T-cell (primary cell): Measurements from ENCODE around the gene FBXO2. TPM values are rescaled to one million over a fixed set of nuclear protein-coding genes. Genes with fewer than 3 reads are reported as not detected.
"Not testable (repeated sequence)": the region's sequence is repeated elsewhere in the genome, so short reads cannot be mapped to it uniquely, and the experiment has no call there.

ENCODE experiments used
- ATAC-seq, 4 experiments: fragments of 200-7000 bp in 3 of 4; fragments of 150-1000 bp in 1 of 4; cut with Tn5 transposase; replicated peaks in 1 of 4; 1 replicate in 3 of 4; 2 replicates in 1 of 4; pipeline ENCODE4 v1.10.0; 2021; ENCODE audit warnings: moderate library complexity in 3 of 4, mild to moderate bottlenecking in 2 of 4, moderate number of reproducible peaks in 1 of 4
- CTCF ChIA-PET, 2 donors: fragments of 300-600 bp; sonication (Branson Sonifier 250); formaldehyde crosslinking; loops; one replicate each; lab custom pipeline; 2022; ENCODE audit warnings: antibody characterized with exemption in 2 of 2; lab: Charles Lee
- POLR2A ChIA-PET, 2 donors: fragments of 300-600 bp; sonication (Branson Sonifier 250); formaldehyde crosslinking; loops; one replicate each; lab custom pipeline; 2022; ENCODE audit warnings: antibody characterized with exemption in 2 of 2; lab: Charles Lee
- DNase-seq, 35 experiments: peaks; one replicate each; pipeline versions ENCODE4 v3.0.0 to v3.0.0-alpha.2; 2013 to 2023
- H3K27ac ChIP-seq: one replicate; pipeline ENCODE4 v1.5.1; 2013; ENCODE audit warnings: low read length
- H3K27me3 ChIP-seq, 2 experiments: replicated peaks in 1 of 2; 1 replicate in 1 of 2; 2 replicates in 1 of 2; pipeline versions ENCODE4 v1.6.1 to v1.7.0; 2013; ENCODE audit warnings: low read length in 1 of 2, mixed read lengths in 1 of 2; ENCODE audit not compliant: control insufficient read depth in 2 of 2, insufficient read depth in 2 of 2; ENCODE audit errors: extremely low read depth in 1 of 2
- H3K36me3 ChIP-seq, 2 donors: 1 replicate in 1 of 2; 2 replicates in 1 of 2; pipeline versions ENCODE4 v1.6.1 to v1.7.0; 2013; ENCODE audit warnings: low read length in 1 of 2; ENCODE audit not compliant: control insufficient read depth in 2 of 2, insufficient read depth in 1 of 2; ENCODE audit errors: extremely low read depth in 1 of 2
- H3K4me1 ChIP-seq, 2 experiments: 1 replicate in 1 of 2; 2 replicates in 1 of 2; pipeline versions ENCODE4 v1.6.1 to v1.7.0; 2013; ENCODE audit warnings: low read length in 2 of 2, mixed read lengths in 1 of 2; ENCODE audit not compliant: insufficient read depth in 2 of 2, control insufficient read depth in 1 of 2; ENCODE audit errors: extremely low read depth in 1 of 2
- H3K4me3 ChIP-seq, 2 donors: 1 replicate in 1 of 2; 2 replicates in 1 of 2; pipeline versions ENCODE4 v1.5.1 to v1.7.0; 2013; ENCODE audit warnings: mild to moderate bottlenecking in 2 of 2, low read length in 1 of 2, moderate library complexity in 1 of 2; ENCODE audit not compliant: control insufficient read depth in 1 of 2; ENCODE audit errors: extremely low read depth in 1 of 2
- H3K9me3 ChIP-seq: 2 replicates; pipeline ENCODE4 v1.7.0; 2013
- H3K27ac Mint-ChIP-seq, 2 donors: one replicate each; pipeline ENCODE4 v1.8.0; 2020 to 2021; ENCODE audit warnings: mild to moderate bottlenecking in 2 of 2, mixed read lengths in 2 of 2
- H3K27me3 Mint-ChIP-seq, 2 donors: one replicate each; pipeline ENCODE4 v1.8.0; 2021 to 2022; ENCODE audit warnings: mixed read lengths in 2 of 2
- H3K36me3 Mint-ChIP-seq: one replicate; pipeline ENCODE4 v1.8.0; 2021; ENCODE audit warnings: mixed read lengths
- H3K4me1 Mint-ChIP-seq, 3 donors: one replicate each; pipeline ENCODE4 v1.8.0; 2020 to 2022; ENCODE audit warnings: mixed read lengths in 3 of 3, mild to moderate bottlenecking in 1 of 3
- H3K4me3 Mint-ChIP-seq, 3 donors: one replicate each; pipeline ENCODE4 v1.8.0; 2020 to 2022; ENCODE audit warnings: mild to moderate bottlenecking in 3 of 3, mixed read lengths in 3 of 3, moderate library complexity in 3 of 3
- H3K9me3 Mint-ChIP-seq, 3 donors: one replicate each; pipeline ENCODE4 v1.8.0; 2020 to 2022; ENCODE audit warnings: mixed read lengths in 3 of 3
- WGBS: methylation state at CpG from one replicate; pipeline ENCODE4 v1.1.5; 2013; ENCODE audit warnings: missing lambda C conversion rate; ENCODE audit not compliant: insufficient coverage; 5-methylcytosine and 5-hydroxymethylcytosine counted together
- total RNA-seq, 35 experiments: library from RNA in 6 of 35; stranded (reverse) in 6 of 35; fragments of 120-200 nt in 1 of 35; gene quantifications; one replicate each; pipeline versions ENCODE4 v1.2.1 to v1.2.4 and lab custom pipeline; 2013 to 2026

FBXO2 gene
- total RNA-seq, 5 donors from 2014 or later (not counting 1 experiment from before 2014, with no cell fraction given) = 4.7 to 8.4 (median 6.3) TPM

GRCh38 chr1:11611638-11612327, 42.4 kb downstream of the FBXO2 start:
- no peak overlapping the region for H3K4me3 ChIP-seq
- ChIA-PET POLR2A (no interaction called here), CTCF (no interaction called here)
- DNase-seq (no peak), ATAC-seq (no peak)
- Mint-ChIP-seq H3K4me3 (no peak overlapping the region), H3K27me3 (peaks cover 0 to 17% of the 10 kb centered on the region in 2 donors), H3K27ac (no peak overlapping the region), H3K36me3 (no peaks in the 10 kb centered on the region), H3K9me3 (no peaks in the 10 kb centered on the region), H3K4me1 (no peaks in the 10 kb centered on the region)
- WGBS = 38% methylated on average over 5 of the region's 7 CpGs
- peaks cover 0 to 42% of the 10 kb centered on the region in 2 experiments for H3K27me3 ChIP-seq
- no peaks in the 10 kb centered on the region for H3K4me1 ChIP-seq
- no peaks in the 10 kb centered on the region for H3K9me3 ChIP-seq
- no peak overlapping the region for H3K27ac ChIP-seq
- H3K36me3 ChIP-seq = no peaks in the 10 kb centered on the region

DNA sequence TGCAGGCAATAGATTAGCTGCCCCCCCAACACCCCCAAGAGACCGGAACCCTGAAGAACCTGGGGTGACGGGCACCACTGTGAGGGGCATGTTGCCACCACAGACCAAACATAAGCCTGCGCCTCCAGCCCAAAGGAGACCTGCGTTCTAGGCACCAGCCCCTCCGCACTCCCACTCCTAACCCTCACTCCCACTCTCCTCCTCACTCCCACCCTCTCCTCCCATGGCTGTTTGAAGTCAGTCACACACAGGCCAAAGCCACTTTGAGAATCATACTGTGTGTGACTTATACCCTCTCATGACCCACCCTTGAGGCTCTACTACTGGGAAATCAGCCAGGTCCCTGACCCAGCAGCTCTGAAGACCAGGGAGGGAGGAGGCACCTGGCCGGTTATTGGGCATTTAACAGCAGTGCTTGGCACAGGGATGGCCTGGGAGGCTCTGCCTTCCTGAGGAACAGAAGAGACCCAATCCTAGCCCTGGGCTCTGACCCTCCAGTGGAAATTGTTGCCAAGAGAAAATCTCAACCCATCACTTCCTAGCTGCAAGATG, 43.5 kb downstream of the FBXO2 start:
- H3K9me3 Mint-ChIP-seq = no peaks in the 10 kb centered on the region
- WGBS = 78% methylated on average over 6 of the region's 6 CpGs
- no peaks in the 10 kb centered on the region for H3K4me1 Mint-ChIP-seq
- Histone ChIP-seq H3K36me3 (no peaks in the 10 kb centered on the region), H3K27ac (no peak overlapping the region), H3K27me3 (peaks cover 0 to 36% of the 10 kb centered on the region in 2 experiments), H3K4me3 (no peak overlapping the region), H3K4me1 (no peaks in the 10 kb centered on the region), H3K9me3 (no peaks in the 10 kb centered on the region)
- ChIA-PET CTCF (no interaction called here), POLR2A (no interaction called here)
- H3K27ac Mint-ChIP-seq = no peak overlapping the region
- no peak for ATAC-seq
- H3K27me3 Mint-ChIP-seq = peaks cover under 1 to 17% of the 10 kb centered on the region in 2 donors
- no peak for DNase-seq
- no peak overlapping the region for H3K4me3 Mint-ChIP-seq
- H3K36me3 Mint-ChIP-seq = no peaks in the 10 kb centered on the region

- CTCF ChIA-PET = interaction anchor here in 1 of 2 donors (0.6 kb wide), 1 partner anchor 634 kb away, joined by 4 read pairs; no protein-coding TSS in a partner anchor
- ATAC-seq, H3K4me1 ChIP-seq, H3K27ac ChIP-seq, H3K9me3 Mint-ChIP-seq, H3K4me3 ChIP-seq, H3K36me3 ChIP-seq, DNase-seq, H3K4me3 Mint-ChIP-seq, H3K27me3 Mint-ChIP-seq, H3K4me1 Mint-ChIP-seq, H3K27ac Mint-ChIP-seq, H3K36me3 Mint-ChIP-seq, POLR2A ChIA-PET, H3K9me3 ChIP-seq: not testable (repeated sequence)
- WGBS = 87% methylated on average over 6 of the region's 13 CpGs
- H3K27me3 ChIP-seq = peaks cover 0 to 29% of the 10 kb centered on the region in 2 experiments
Observed at GRCh38 chr1:11609378-11609777, 44.9 kb downstream of the FBXO2 start.

DNA sequence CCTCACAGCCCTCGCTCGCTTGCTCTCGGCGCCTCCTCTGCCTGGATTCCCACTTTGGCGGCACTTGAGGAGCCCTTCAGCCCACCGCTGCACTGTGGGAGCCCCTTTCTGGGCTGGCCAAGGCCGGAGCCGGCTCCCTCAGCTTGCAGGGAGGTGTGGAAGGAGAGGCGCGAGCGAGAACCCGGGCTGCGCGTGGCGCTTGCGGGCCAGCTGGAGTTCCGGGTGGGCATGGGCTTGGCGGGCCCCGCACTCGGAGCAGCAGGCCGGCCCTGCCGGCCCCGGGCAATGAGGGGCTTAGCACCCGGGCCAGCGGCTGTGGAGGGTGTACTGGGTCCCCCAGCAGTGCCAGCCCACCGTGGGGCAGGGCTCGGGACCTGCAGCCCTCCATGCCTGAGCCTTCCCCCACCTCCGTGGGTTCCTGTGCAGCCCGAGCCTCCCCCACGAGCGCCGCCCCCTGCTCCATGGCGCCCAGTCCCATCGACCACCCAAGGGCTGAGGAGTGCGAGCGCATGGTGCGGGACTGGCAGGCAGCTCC, 45.6 kb downstream of the FBXO2 start:
- DNase-seq = not testable (repeated sequence)
- 86% methylated on average over 19 of the region's 37 CpGs for WGBS

DNA sequence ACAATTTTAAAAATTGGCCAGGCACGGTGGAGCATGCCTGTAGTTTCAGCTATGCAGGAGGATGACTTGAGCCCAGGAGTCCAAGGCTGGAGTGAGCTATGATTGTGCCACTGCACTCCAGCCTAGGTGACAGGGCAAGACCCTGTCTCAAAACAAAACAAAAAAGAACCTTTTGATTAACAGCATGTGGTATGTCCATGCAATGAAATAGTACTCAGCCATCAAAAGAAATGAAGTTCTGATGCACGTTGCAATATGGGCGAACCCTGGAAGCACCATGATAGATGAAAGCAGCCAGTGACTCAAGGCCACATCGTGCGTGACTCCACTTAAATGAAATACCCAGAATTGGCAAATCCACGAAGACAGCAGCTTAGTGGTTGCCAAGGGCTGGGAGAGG, 47.5 kb downstream of the FBXO2 start:
- ChIA-PET CTCF (no interaction called here), POLR2A (no interaction called here)
- Histone ChIP-seq H3K9me3 (no peaks in the 10 kb centered on the region), H3K27me3 (peaks cover 0 to 42% of the 10 kb centered on the region in 2 experiments), H3K27ac (no peak overlapping the region), H3K4me3 (no peak overlapping the region), H3K4me1 (no peaks in the 10 kb centered on the region), H3K36me3 (no peaks in the 10 kb centered on the region)
- Mint-ChIP-seq H3K9me3 (no peaks in the 10 kb centered on the region), H3K27me3 (peaks cover 7 to 13% of the 10 kb centered on the region in 2 donors), H3K4me3 (no peak overlapping the region), H3K27ac (no peak overlapping the region), H3K4me1 (no peaks in the 10 kb centered on the region), H3K36me3 (no peaks in the 10 kb centered on the region)
- 83% methylated on average over 6 of the region's 6 CpGs for WGBS
- ATAC-seq = no peak
- DNase-seq = no peak

More for the DNA sequence above, 45.6 kb downstream of the FBXO2 start:
- H3K9me3 Mint-ChIP-seq, H3K4me3 ChIP-seq, H3K27ac Mint-ChIP-seq, H3K27me3 Mint-ChIP-seq, H3K9me3 ChIP-seq, H3K27ac ChIP-seq, H3K4me3 Mint-ChIP-seq, H3K4me1 Mint-ChIP-seq, ATAC-seq, CTCF ChIA-PET, H3K36me3 Mint-ChIP-seq, H3K4me1 ChIP-seq, POLR2A ChIA-PET, H3K36me3 ChIP-seq: not testable (repeated sequence)
- H3K27me3 ChIP-seq = peaks cover 0 to 29% of the 10 kb centered on the region in 2 experiments

DNA sequence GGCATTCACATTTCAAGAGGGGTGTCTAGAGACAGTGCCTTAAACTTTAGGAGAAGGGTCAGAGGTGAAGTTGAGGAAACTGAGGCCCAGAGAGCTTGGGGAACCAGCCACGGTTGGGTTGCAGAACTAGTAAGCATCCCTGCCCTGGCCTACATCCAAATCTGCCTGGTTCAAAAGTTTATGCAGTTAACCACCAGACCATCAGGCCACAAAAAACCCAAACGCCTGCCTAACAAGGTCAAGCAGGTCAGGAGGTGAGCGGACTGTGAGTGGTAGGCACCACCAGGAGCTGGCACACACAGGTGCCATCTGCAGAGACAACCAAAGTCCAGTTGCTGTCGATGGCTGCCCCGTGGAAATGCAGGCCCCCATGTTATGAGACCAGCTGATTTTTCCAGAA, 51.2 kb downstream of the FBXO2 start:
- ATAC-seq = no peak
- H3K27me3 Mint-ChIP-seq = peaks cover 7 to 14% of the 10 kb centered on the region in 2 donors
- Histone ChIP-seq H3K9me3 (no peaks in the 10 kb centered on the region), H3K27me3 (peaks cover 0 to 49% of the 10 kb centered on the region in 2 experiments), H3K36me3 (no peaks in the 10 kb centered on the region), H3K27ac (no peak overlapping the region), H3K4me3 (no peak overlapping the region), H3K4me1 (no peaks in the 10 kb centered on the region)
- no peak overlapping the region for H3K27ac Mint-ChIP-seq
- CTCF ChIA-PET = no interaction called here
- 64% methylated on average over 2 of the region's 5 CpGs for WGBS
- no peaks in the 10 kb centered on the region for H3K36me3 Mint-ChIP-seq
- H3K4me1 Mint-ChIP-seq = no peaks in the 10 kb centered on the region
- no peak for DNase-seq
- no peaks in the 10 kb centered on the region for H3K9me3 Mint-ChIP-seq
- POLR2A ChIA-PET = no interaction called here
- H3K4me3 Mint-ChIP-seq = no peak overlapping the region
